Vagina (tissue), 2 donors: Measurements from ENCODE around the gene LRRC7. TPM values are rescaled to one million over a fixed set of nuclear protein-coding genes. Genes with fewer than 3 reads are reported as not detected.
"Not testable (repeated sequence)": the region's sequence is repeated elsewhere in the genome, so short reads cannot be mapped to it uniquely, and the experiment has no call there.

Source experiments
- DNase-seq, 2 donors: peaks; one replicate each; pipeline ENCODE4 v3.0.0-alpha.2; 2017; ENCODE audit errors: extremely low spot score in 2 of 2
- H3K27ac ChIP-seq: fragments of 200-600 bp; sonication (generic); one replicate; pipeline ENCODE4 v1.5.1; 2019
- H3K27me3 ChIP-seq: fragments of 200-600 bp; sonication (generic); one replicate; pipeline ENCODE4 v1.5.1; 2019
- H3K36me3 ChIP-seq, 2 donors: fragments of 200-600 bp; sonication (generic); one replicate each; pipeline ENCODE4 v1.5.1; 2017 to 2019
- H3K4me1 ChIP-seq: fragments of 200-600 bp; sonication (generic); one replicate; pipeline ENCODE4 v1.5.1; 2019
- H3K4me3 ChIP-seq, 2 donors: fragments of 200-600 bp; sonication (generic); 1 replicate in 1 of 2; 2 replicates in 1 of 2; pipeline ENCODE4 v1.5.1; 2016 to 2019
- H3K9me3 ChIP-seq: fragments of 200-600 bp; sonication (generic); one replicate; pipeline ENCODE4 v1.5.1; 2019
- POLR2A ChIP-seq, 2 donors: fragments of 450-650 bp; IDR thresholded peaks; one replicate each; pipeline ENCODE4 v1.6.1; 2017; ENCODE audit warnings: antibody characterized with exemption in 2 of 2, mild to moderate bottlenecking in 2 of 2, moderate library complexity in 2 of 2
- POLR2AphosphoS5 ChIP-seq, 2 donors: sonication (generic); formaldehyde crosslinking; IDR thresholded peaks; one replicate each; pipeline ENCODE4 v1.9.0; 2017; ENCODE audit warnings: antibody characterized with exemption in 2 of 2, mild to moderate bottlenecking in 2 of 2, low read depth in 1 of 2; ENCODE audit not compliant: insufficient read depth in 1 of 2
- intact Hi-C: fragments of 100-400 bp; cut with DNase I; formaldehyde crosslinking; loops from one replicate; pipeline ENCODE4 v1.15.1; 2023
- total RNA-seq: library from RNA; depleted of rRNA; stranded (reverse); fragments of >200 nt; gene quantifications from one replicate; pipeline ENCODE4 v1.2.3, GENCODE V29; 2016
- TF ChIP-seq, protein P1 (sequence below), 3 experiments: fragments of 450-650 bp in 2 of 3; fragments of 200-600 bp in 1 of 3; sonication (generic) in 1 of 3; IDR thresholded peaks; one replicate each; pipeline ENCODE4 v1.5.1; 2017 to 2019; ENCODE audit warnings: antibody characterized with exemption in 3 of 3, mild to moderate bottlenecking in 2 of 3, moderate library complexity in 2 of 3

Gene LRRC7
- total RNA-seq, 1 donor from 2014 or later, result not detected

DNA sequence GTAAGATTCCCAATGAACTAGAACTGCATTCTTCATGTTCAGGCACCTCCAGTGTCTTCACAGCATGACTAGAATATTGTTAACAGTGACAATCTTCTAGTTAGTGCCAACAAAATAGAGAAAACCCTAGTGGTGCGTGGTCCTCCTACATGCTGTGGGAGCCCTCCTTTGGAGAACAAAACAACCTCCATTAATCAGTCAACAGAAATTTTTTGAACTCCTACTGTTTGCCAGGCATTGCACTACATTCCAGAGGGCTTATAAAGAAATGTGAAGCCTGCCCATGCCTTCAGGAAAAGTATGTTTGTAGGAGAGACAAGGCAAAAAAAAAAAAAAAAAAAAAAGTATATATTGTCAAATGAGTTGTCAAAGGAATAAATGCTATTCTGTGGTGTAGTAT, 385.0 kb downstream of the LRRC7 start:
- H3K36me3 ChIP-seq, result no peaks in the 10 kb centered on the region
- TF ChIP-seq POLR2AphosphoS5 (IDR thresholded peaks at IDR 0.05; ENCODE audit: insufficient read depth in 1 of 2, low read depth in 1 of 2), result no peak
- TF ChIP-seq, protein P1, sequence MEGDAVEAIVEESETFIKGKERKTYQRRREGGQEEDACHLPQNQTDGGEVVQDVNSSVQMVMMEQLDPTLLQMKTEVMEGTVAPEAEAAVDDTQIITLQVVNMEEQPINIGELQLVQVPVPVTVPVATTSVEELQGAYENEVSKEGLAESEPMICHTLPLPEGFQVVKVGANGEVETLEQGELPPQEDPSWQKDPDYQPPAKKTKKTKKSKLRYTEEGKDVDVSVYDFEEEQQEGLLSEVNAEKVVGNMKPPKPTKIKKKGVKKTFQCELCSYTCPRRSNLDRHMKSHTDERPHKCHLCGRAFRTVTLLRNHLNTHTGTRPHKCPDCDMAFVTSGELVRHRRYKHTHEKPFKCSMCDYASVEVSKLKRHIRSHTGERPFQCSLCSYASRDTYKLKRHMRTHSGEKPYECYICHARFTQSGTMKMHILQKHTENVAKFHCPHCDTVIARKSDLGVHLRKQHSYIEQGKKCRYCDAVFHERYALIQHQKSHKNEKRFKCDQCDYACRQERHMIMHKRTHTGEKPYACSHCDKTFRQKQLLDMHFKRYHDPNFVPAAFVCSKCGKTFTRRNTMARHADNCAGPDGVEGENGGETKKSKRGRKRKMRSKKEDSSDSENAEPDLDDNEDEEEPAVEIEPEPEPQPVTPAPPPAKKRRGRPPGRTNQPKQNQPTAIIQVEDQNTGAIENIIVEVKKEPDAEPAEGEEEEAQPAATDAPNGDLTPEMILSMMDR (IDR thresholded peaks at IDR 0.05), result no peak
- TF ChIP-seq POLR2A (IDR thresholded peaks at IDR 0.05), result no peak
- no peak overlapping the region for H3K4me3 ChIP-seq
- intact Hi-C loops, result no loop called here
- H3K4me1 ChIP-seq, result no peaks in the 10 kb centered on the region
- H3K27ac ChIP-seq, result no peak overlapping the region
- H3K9me3 ChIP-seq, result no peaks in the 10 kb centered on the region
- no peaks in the 10 kb centered on the region for H3K27me3 ChIP-seq
- DNase-seq, result no peak

DNA sequence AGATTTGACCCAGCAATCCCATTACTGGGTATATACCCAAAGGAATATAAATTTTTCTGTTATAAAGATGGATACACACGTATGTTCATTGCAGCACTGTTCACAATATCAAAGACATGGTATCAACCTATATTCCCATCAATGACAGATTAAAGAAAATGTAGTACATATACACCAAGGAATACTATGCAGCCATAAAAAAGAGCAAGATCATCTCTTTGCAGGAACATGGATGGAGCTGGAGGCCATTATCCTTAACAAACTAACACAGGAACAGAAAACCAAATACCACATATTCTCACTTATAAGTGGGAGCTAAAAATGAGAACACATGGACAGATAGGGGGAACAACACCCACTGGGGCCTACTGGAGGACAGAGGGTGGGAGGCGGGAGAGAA, 394.7 kb downstream of the LRRC7 start:
- not testable (repeated sequence) for H3K4me1 ChIP-seq, DNase-seq, H3K4me3 ChIP-seq, H3K27ac ChIP-seq, H3K36me3 ChIP-seq, H3K9me3 ChIP-seq, H3K27me3 ChIP-seq
- intact Hi-C loops, result loop anchor here (5.0 kb wide), 1 partner anchor 1375 kb away; no protein-coding TSS in a partner anchor

- DNase-seq, result no peak
- H3K4me3 ChIP-seq, result no peak overlapping the region
- no peaks in the 10 kb centered on the region for H3K27me3 ChIP-seq
- no peaks in the 10 kb centered on the region for H3K9me3 ChIP-seq
- H3K4me1 ChIP-seq, result no peaks in the 10 kb centered on the region
- H3K36me3 ChIP-seq, result no peaks in the 10 kb centered on the region
- no peak overlapping the region for H3K27ac ChIP-seq
- intact Hi-C loops, result no loop called here
- TF ChIP-seq POLR2A (IDR thresholded peaks at IDR 0.05) (no peak), POLR2AphosphoS5 (IDR thresholded peaks at IDR 0.05; ENCODE audit: insufficient read depth in 1 of 2, low read depth in 1 of 2) (no peak)
- TF ChIP-seq, protein P1 (IDR thresholded peaks at IDR 0.05), result no peak
Measured at GRCh38 chr1:69967245-69967766, 399.6 kb downstream of the LRRC7 start.

- no peaks in the 10 kb centered on the region for H3K27me3 ChIP-seq
- no peaks in the 10 kb centered on the region for H3K9me3 ChIP-seq
- intact Hi-C loops, result no loop called here
- TF ChIP-seq POLR2A (IDR thresholded peaks at IDR 0.05) (no peak), POLR2AphosphoS5 (IDR thresholded peaks at IDR 0.05; ENCODE audit: insufficient read depth in 1 of 2, low read depth in 1 of 2) (no peak)
- TF ChIP-seq, protein P1 (IDR thresholded peaks at IDR 0.05), result no peak
- no peaks in the 10 kb centered on the region for H3K36me3 ChIP-seq
- H3K4me1 ChIP-seq, result no peaks in the 10 kb centered on the region
- H3K27ac ChIP-seq, result no peak overlapping the region
- DNase-seq, result no peak
- no peak overlapping the region for H3K4me3 ChIP-seq
Measured at GRCh38 chr1:69976896-69977295, 409.2 kb downstream of the LRRC7 start.

GRCh38 chr1:69982992-69983391, 415.3 kb downstream of the LRRC7 start:
- Histone ChIP-seq H3K4me1 (no peaks in the 10 kb centered on the region), H3K9me3 (no peaks in the 10 kb centered on the region), H3K27me3 (no peaks in the 10 kb centered on the region), H3K27ac (no peak overlapping the region), H3K4me3 (no peak overlapping the region), H3K36me3 (no peaks in the 10 kb centered on the region)
- intact Hi-C loops, result no loop called here
- TF ChIP-seq POLR2A (IDR thresholded peaks at IDR 0.05) (no peak), POLR2AphosphoS5 (IDR thresholded peaks at IDR 0.05; ENCODE audit: insufficient read depth in 1 of 2, low read depth in 1 of 2) (no peak)
- TF ChIP-seq, protein P1 (IDR thresholded peaks at IDR 0.05), result no peak
- DNase-seq, result no peak
